ENCODE measurements around the gene ELAVL2.

- TF ChIP-seq POLR2AphosphoS5 (IDR thresholded peaks at IDR 0.05; ENCODE audit: insufficient read depth, low read depth, low read length) = no peak
- TF ChIP-seq CTCF (IDR thresholded peaks at IDR 0.05; ENCODE audit: extremely low read depth in 1 of 2, insufficient read depth in 1 of 2, low read depth in 1 of 2, low read length in 2 of 2) = no peak
- no peak for TF ChIP-seq POLR2A (IDR thresholded peaks at IDR 0.05; ENCODE audit: low read depth, low read length)
- no peak for TF ChIP-seq GATA2 (IDR thresholded peaks at IDR 0.05; ENCODE audit: insufficient read depth, insufficient read length, low read depth, low read length)
- TF ChIP-seq EZH2 (IDR thresholded peaks at IDR 0.05; ENCODE audit: borderline replicate concordance, low read depth, low read length, severe bottlenecking) = no peak
These were observed 51.8 kb downstream of the ELAVL2 start for GRCh38 chr9:23774266-23774665.

All from endothelial cell of umbilical vein (primary cell).